HEK293 (cell line): ENCODE results near the gene KCNAB1.

Experiments
- KLF16 ChIP-seq: fragments of 450-650 bp; formaldehyde crosslinking; IDR thresholded peaks from 2 replicates; pipeline ENCODE4 v1.5.1; 2017; ENCODE audit warnings: missing biosample characterization, missing genetic modification characterization
- KLF8 ChIP-seq: fragments of 450-650 bp; formaldehyde crosslinking; IDR thresholded peaks from 2 replicates; pipeline ENCODE4 v1.5.1; 2016; ENCODE audit warnings: missing biosample characterization, missing genetic modification characterization
- YY1 ChIP-seq: fragments of 450-650 bp; formaldehyde crosslinking; IDR thresholded peaks from 2 replicates; pipeline ENCODE4 v1.5.1; 2018; ENCODE audit warnings: missing biosample characterization, missing genetic modification characterization
- ZFP41 ChIP-seq: fragments of 450-650 bp; formaldehyde crosslinking; IDR thresholded peaks from 2 replicates; pipeline ENCODE4 v1.5.1; 2016; ENCODE audit warnings: missing biosample characterization, missing genetic modification characterization, borderline replicate concordance
- ZNF274 ChIP-seq, 2 experiments: fragments of 200-500 bp in 1 of 2; fragments of 450-650 bp in 1 of 2; sonication (Bioruptor generic) in 1 of 2; formaldehyde crosslinking in 1 of 2; IDR thresholded peaks; 2 replicates each; pipeline versions ENCODE4 v1.5.1 to v1.6.1; 2014 to 2016; ENCODE audit warnings: borderline replicate concordance in 1 of 2, inconsistent platforms in 1 of 2, low read length in 1 of 2, missing biosample characterization in 1 of 2, missing genetic modification characterization in 1 of 2
- ZNF324 ChIP-seq: fragments of 450-650 bp; formaldehyde crosslinking; IDR thresholded peaks from 2 replicates; pipeline ENCODE4 v1.5.1; 2016; ENCODE audit warnings: missing biosample characterization, missing genetic modification characterization
- ZNF335 ChIP-seq: fragments of 450-650 bp; formaldehyde crosslinking; conservative IDR thresholded peaks from 2 replicates; pipeline ENCODE4 v1.5.1; 2016; ENCODE audit warnings: missing biosample characterization, missing genetic modification characterization
- ZNF558 ChIP-seq: fragments of 450-650 bp; formaldehyde crosslinking; IDR thresholded peaks from 2 replicates; pipeline ENCODE4 v1.5.1; 2016; ENCODE audit warnings: missing biosample characterization, missing genetic modification characterization
- ZNF621 ChIP-seq: fragments of 450-650 bp; formaldehyde crosslinking; IDR thresholded peaks from 2 replicates; pipeline ENCODE4 v1.5.1; 2017; ENCODE audit warnings: missing biosample characterization, missing genetic modification characterization
- ZNF843 ChIP-seq: fragments of 450-650 bp; formaldehyde crosslinking; IDR thresholded peaks from 2 replicates; pipeline ENCODE4 v1.5.1; 2016; ENCODE audit warnings: missing biosample characterization, missing genetic modification characterization
- ZSCAN30 ChIP-seq: fragments of 450-650 bp; IDR thresholded peaks from 2 replicates; pipeline ENCODE4 v1.5.1; 2018; ENCODE audit warnings: missing biosample characterization, mild to moderate bottlenecking, missing genetic modification characterization, moderate library complexity
- TF ChIP-seq, protein P1 (sequence below): fragments of 450-650 bp; formaldehyde crosslinking; IDR thresholded peaks from 2 replicates; pipeline ENCODE4 v1.5.1; 2016; ENCODE audit warnings: missing biosample characterization, missing genetic modification characterization
- TF ChIP-seq, protein P2 (sequence below): IDR thresholded peaks from 2 replicates; pipeline ENCODE4 v1.6.1; 2011; ENCODE audit warnings: mild to moderate bottlenecking, low read depth, low read length, borderline replicate concordance
- TF ChIP-seq, protein P3 (sequence below): fragments of 450-650 bp; formaldehyde crosslinking; IDR thresholded peaks from 2 replicates; pipeline ENCODE4 v1.5.1; 2016; ENCODE audit warnings: missing biosample characterization, missing genetic modification characterization, borderline replicate concordance

DNA sequence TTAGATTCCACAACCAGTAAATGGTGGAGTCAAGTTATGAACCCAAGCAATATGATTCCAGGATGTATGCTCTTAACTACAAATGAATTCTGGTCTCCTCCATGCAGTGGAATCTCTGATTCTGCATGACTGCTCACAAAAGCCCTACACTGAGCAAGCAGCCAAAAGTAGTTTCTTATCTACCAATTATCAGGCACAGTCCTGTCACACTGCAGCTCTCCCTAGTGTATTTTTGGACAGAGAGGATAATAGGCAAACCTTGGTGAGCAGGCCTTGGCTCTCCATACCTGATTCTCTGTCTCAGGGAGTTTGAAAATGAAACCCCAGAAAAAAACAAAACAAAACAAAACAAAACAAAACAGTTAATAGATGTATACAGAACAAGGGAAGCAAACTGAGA lies 438.0 kb downstream of the KCNAB1 start:
- TF ChIP-seq, protein P1, sequence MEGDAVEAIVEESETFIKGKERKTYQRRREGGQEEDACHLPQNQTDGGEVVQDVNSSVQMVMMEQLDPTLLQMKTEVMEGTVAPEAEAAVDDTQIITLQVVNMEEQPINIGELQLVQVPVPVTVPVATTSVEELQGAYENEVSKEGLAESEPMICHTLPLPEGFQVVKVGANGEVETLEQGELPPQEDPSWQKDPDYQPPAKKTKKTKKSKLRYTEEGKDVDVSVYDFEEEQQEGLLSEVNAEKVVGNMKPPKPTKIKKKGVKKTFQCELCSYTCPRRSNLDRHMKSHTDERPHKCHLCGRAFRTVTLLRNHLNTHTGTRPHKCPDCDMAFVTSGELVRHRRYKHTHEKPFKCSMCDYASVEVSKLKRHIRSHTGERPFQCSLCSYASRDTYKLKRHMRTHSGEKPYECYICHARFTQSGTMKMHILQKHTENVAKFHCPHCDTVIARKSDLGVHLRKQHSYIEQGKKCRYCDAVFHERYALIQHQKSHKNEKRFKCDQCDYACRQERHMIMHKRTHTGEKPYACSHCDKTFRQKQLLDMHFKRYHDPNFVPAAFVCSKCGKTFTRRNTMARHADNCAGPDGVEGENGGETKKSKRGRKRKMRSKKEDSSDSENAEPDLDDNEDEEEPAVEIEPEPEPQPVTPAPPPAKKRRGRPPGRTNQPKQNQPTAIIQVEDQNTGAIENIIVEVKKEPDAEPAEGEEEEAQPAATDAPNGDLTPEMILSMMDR (tag by site-specific recombination) = no peak
- TF ChIP-seq ZNF324 (tag by site-specific recombination) (no peak), ZNF274 (IDR thresholded peaks at IDR 0.05; ENCODE audit: low read length) (no peak), ZNF274 (tag by site-specific recombination; IDR thresholded peaks at IDR 0.05; ENCODE audit: borderline replicate concordance) (no peak), ZSCAN30 (tag by site-specific recombination) (no peak), ZFP41 (tag by site-specific recombination) (no peak), ZNF558 (tag by site-specific recombination) (no peak), ZNF843 (tag by site-specific recombination) (no peak), KLF16 (tag by site-specific recombination) (no peak), YY1 (tag by site-specific recombination) (no peak), ZNF335 (tag by site-specific recombination) (no peak), KLF8 (tag by site-specific recombination) (no peak), ZNF621 (tag by site-specific recombination) (no peak)
- TF ChIP-seq, protein P2, sequence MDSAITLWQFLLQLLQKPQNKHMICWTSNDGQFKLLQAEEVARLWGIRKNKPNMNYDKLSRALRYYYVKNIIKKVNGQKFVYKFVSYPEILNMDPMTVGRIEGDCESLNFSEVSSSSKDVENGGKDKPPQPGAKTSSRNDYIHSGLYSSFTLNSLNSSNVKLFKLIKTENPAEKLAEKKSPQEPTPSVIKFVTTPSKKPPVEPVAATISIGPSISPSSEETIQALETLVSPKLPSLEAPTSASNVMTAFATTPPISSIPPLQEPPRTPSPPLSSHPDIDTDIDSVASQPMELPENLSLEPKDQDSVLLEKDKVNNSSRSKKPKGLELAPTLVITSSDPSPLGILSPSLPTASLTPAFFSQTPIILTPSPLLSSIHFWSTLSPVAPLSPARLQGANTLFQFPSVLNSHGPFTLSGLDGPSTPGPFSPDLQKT = no peak
- TF ChIP-seq, protein P3, sequence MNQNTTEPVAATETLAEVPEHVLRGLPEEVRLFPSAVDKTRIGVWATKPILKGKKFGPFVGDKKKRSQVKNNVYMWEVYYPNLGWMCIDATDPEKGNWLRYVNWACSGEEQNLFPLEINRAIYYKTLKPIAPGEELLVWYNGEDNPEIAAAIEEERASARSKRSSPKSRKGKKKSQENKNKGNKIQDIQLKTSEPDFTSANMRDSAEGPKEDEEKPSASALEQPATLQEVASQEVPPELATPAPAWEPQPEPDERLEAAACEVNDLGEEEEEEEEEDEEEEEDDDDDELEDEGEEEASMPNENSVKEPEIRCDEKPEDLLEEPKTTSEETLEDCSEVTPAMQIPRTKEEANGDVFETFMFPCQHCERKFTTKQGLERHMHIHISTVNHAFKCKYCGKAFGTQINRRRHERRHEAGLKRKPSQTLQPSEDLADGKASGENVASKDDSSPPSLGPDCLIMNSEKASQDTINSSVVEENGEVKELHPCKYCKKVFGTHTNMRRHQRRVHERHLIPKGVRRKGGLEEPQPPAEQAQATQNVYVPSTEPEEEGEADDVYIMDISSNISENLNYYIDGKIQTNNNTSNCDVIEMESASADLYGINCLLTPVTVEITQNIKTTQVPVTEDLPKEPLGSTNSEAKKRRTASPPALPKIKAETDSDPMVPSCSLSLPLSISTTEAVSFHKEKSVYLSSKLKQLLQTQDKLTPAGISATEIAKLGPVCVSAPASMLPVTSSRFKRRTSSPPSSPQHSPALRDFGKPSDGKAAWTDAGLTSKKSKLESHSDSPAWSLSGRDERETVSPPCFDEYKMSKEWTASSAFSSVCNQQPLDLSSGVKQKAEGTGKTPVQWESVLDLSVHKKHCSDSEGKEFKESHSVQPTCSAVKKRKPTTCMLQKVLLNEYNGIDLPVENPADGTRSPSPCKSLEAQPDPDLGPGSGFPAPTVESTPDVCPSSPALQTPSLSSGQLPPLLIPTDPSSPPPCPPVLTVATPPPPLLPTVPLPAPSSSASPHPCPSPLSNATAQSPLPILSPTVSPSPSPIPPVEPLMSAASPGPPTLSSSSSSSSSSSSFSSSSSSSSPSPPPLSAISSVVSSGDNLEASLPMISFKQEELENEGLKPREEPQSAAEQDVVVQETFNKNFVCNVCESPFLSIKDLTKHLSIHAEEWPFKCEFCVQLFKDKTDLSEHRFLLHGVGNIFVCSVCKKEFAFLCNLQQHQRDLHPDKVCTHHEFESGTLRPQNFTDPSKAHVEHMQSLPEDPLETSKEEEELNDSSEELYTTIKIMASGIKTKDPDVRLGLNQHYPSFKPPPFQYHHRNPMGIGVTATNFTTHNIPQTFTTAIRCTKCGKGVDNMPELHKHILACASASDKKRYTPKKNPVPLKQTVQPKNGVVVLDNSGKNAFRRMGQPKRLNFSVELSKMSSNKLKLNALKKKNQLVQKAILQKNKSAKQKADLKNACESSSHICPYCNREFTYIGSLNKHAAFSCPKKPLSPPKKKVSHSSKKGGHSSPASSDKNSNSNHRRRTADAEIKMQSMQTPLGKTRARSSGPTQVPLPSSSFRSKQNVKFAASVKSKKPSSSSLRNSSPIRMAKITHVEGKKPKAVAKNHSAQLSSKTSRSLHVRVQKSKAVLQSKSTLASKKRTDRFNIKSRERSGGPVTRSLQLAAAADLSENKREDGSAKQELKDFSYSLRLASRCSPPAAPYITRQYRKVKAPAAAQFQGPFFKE (tag by site-specific recombination) = no peak
